ENCODE data around the gene TMEM164. TPM values are rescaled to one million over a fixed set of nuclear protein-coding genes. Genes with fewer than 3 reads are reported as not detected.

The TMEM164 gene
- total RNA-seq, 2 donors from 2014 or later: 18.0 to 20.2 TPM

DNA sequence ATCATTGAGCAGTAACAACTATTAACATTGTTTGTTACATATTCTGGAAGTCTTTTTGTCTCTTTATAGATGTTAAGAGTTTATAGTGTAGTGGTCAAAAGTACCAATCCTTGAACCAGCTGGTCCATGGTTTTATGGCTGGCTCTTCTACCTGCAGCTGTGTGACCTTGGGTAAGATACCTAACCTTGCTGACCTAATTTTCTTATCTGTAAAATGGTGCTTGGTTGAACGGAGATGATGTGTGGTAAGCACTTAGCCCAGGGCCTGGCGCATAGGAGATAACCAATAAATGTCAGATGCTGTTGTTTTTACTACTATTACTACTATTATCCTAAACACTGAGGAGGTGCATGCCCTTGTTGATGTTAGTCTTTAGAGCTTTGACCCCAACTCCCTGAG is 116.6 kb downstream of the TMEM164 start:
- no peak overlapping the region for H3K4me3 ChIP-seq
- ATAC-seq (ENCODE audit: insufficient number of reproducible peaks, low FRiP score, low read depth): no peak
- no peaks in the 10 kb centered on the region for H3K9me3 ChIP-seq
- TF ChIP-seq, protein P1, sequence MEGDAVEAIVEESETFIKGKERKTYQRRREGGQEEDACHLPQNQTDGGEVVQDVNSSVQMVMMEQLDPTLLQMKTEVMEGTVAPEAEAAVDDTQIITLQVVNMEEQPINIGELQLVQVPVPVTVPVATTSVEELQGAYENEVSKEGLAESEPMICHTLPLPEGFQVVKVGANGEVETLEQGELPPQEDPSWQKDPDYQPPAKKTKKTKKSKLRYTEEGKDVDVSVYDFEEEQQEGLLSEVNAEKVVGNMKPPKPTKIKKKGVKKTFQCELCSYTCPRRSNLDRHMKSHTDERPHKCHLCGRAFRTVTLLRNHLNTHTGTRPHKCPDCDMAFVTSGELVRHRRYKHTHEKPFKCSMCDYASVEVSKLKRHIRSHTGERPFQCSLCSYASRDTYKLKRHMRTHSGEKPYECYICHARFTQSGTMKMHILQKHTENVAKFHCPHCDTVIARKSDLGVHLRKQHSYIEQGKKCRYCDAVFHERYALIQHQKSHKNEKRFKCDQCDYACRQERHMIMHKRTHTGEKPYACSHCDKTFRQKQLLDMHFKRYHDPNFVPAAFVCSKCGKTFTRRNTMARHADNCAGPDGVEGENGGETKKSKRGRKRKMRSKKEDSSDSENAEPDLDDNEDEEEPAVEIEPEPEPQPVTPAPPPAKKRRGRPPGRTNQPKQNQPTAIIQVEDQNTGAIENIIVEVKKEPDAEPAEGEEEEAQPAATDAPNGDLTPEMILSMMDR (IDR thresholded peaks at IDR 0.05): no peak
- H3K4me1 ChIP-seq (ENCODE audit: control insufficient read depth in 1 of 2, low read depth in 2 of 2): peaks cover 0 to 26% of the 10 kb centered on the region in 2 donors
- H3K36me3 ChIP-seq: no peaks in the 10 kb centered on the region
- peak overlapping the region; percentile 37 to 52 for H3K27ac ChIP-seq
- no peaks in the 10 kb centered on the region for H3K27me3 ChIP-seq (replicated peaks; ENCODE audit: insufficient read depth)
- no peak for DNase-seq (ENCODE audit: low spot score)

DNA sequence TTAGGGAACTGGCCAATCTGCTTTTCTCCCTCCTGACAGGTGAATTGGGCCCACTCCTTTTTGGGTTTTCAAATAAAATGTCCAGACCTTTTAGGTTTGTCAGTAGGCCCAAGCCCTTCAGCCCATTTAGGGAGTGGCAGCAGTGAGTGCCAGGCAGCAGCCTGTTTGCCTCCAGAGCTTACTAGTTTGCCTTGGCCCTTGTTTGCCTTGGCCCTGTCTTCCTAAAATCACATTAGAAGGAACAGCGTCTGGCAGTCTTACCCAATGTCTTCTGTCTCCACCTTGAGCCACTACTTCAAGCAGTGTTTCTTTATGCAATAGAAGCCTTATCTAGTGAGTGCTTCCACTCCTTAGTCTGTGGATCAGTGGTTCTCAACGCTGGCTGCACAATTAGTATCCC is 117.1 kb downstream of the TMEM164 start:
- Histone ChIP-seq H3K4me1 (ENCODE audit: control insufficient read depth in 1 of 2, low read depth in 2 of 2) (peaks cover 0 to 21% of the 10 kb centered on the region in 2 donors), H3K27ac (peak overlapping the region; percentile 37 to 52), H3K4me3 (no peak overlapping the region), H3K9me3 (no peaks in the 10 kb centered on the region), H3K27me3 (replicated peaks; ENCODE audit: insufficient read depth) (no peaks in the 10 kb centered on the region), H3K36me3 (no peaks in the 10 kb centered on the region)
- DNase-seq (ENCODE audit: low spot score): peak; percentile 2
- TF ChIP-seq, protein P1 (IDR thresholded peaks at IDR 0.05): no peak
- ATAC-seq (ENCODE audit: insufficient number of reproducible peaks, low FRiP score, low read depth): no peak

DNA sequence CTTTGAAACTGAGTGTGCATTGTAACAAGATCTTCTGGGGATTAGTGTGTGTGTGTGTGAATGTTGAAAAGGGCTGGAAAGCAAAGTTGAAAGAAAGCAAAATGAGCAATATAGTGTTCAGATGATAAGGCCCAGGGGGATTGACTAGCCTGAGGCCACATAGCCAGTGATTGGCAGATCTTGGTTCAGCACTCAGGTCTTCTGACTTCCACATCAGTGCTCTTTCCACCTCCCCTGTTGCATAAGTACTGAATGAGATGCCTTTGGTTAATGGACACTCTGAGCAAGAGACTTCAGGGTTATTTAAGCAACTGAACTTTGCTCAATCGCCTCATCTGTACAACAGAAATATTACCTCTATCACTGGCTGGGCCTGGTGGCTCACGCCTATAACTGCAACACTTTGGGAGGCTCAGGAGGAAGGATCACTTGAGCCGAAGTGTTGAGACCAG is 120.4 kb downstream of the TMEM164 start:
- Histone ChIP-seq H3K36me3 (no peaks in the 10 kb centered on the region), H3K9me3 (no peaks in the 10 kb centered on the region), H3K4me3 (no peak overlapping the region), H3K4me1 (ENCODE audit: control insufficient read depth in 1 of 2, low read depth in 2 of 2) (peaks cover 0 to 22% of the 10 kb centered on the region in 2 donors), H3K27ac (no peak overlapping the region), H3K27me3 (replicated peaks; ENCODE audit: insufficient read depth) (no peaks in the 10 kb centered on the region)
- TF ChIP-seq, protein P1 (IDR thresholded peaks at IDR 0.05): no peak
- DNase-seq (ENCODE audit: low spot score) (no peak), ATAC-seq (ENCODE audit: insufficient number of reproducible peaks, low FRiP score, low read depth) (no peak)

DNA sequence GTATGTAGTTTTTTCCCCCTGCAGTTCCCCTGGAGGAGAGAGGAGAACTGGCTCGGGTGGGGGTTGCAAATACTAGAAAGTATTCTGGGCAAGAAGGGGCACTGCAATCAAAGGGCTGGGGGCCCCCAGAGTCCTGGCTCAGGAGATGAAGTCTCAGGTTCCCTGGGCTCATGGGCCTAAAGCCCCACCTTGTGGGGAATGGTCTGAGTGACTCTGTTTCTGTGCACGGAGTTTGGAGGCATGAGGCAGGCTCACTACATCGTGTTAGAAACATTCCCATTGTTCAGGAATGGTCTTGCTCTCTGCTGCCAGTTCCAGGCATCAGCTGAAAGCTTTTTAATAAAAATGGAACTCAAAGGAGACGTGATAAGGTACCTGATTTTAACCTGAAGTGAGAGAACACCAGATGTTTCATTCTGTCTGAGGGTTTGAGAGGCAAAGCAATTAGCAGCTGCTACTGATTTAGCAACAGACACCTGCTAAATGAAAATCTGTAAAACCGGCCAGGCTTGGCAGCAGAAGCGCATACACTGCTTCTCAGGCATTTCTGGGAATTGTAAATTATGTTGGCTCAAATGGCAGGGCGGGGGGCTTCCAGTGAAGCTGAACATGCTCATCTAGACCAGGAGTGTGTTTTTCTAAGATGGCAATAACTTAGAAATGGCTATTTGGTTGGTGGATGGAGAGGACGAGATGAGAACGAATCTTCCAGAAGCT is 122.7 kb downstream of the TMEM164 start:
- TF ChIP-seq, protein P1 (IDR thresholded peaks at IDR 0.05): no peak
- peaks cover 0 to 9% of the 10 kb centered on the region in 2 donors for H3K4me1 ChIP-seq (ENCODE audit: control insufficient read depth in 1 of 2, low read depth in 2 of 2)
- H3K9me3 ChIP-seq: no peaks in the 10 kb centered on the region
- DNase-seq (ENCODE audit: low spot score) (no peak), ATAC-seq (ENCODE audit: insufficient number of reproducible peaks, low FRiP score, low read depth) (no peak)
- H3K27ac ChIP-seq: no peak overlapping the region
- H3K36me3 ChIP-seq: no peaks in the 10 kb centered on the region
- H3K4me3 ChIP-seq: no peak overlapping the region
- H3K27me3 ChIP-seq (replicated peaks; ENCODE audit: insufficient read depth): no peaks in the 10 kb centered on the region

DNA sequence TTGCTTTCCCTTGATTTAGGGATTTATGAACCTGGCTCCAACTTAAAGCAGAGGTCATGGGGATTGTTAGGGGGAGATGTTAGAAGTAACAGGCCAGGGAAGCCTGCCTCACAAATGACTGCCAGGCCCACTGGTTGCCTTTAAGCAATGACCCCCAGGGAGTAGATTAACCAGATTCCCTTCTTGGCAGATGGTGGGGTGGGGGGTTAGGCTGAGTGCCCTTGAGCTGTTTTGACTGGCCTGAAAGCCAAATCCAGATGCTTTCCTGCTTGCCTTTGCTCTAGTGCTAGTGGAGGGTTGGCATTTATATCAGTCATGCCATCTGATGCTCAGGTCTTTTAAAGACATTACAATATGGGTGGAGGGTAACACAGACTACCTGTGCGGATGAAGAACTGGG is 128.1 kb downstream of the TMEM164 start:
- no peak overlapping the region for H3K27ac ChIP-seq
- TF ChIP-seq, protein P1 (IDR thresholded peaks at IDR 0.05): no peak
- no peak for DNase-seq (ENCODE audit: low spot score)
- no peak for ATAC-seq (ENCODE audit: insufficient number of reproducible peaks, low FRiP score, low read depth)
- H3K4me3 ChIP-seq: no peak overlapping the region
- no peaks in the 10 kb centered on the region for H3K36me3 ChIP-seq
- no peaks in the 10 kb centered on the region for H3K9me3 ChIP-seq
- H3K4me1 ChIP-seq (ENCODE audit: control insufficient read depth in 1 of 2, low read depth in 2 of 2): peaks cover 0 to 9% of the 10 kb centered on the region in 2 donors
- H3K27me3 ChIP-seq (replicated peaks; ENCODE audit: insufficient read depth): no peaks in the 10 kb centered on the region

Measured in thoracic aorta (tissue), 2 donors.